Measurements from ENCODE around the gene LHB.
"Not testable (repeated sequence)": the region's sequence is repeated elsewhere in the genome, so short reads cannot be mapped to it uniquely, and the experiment has no call there.

Gene LHB

DNA sequence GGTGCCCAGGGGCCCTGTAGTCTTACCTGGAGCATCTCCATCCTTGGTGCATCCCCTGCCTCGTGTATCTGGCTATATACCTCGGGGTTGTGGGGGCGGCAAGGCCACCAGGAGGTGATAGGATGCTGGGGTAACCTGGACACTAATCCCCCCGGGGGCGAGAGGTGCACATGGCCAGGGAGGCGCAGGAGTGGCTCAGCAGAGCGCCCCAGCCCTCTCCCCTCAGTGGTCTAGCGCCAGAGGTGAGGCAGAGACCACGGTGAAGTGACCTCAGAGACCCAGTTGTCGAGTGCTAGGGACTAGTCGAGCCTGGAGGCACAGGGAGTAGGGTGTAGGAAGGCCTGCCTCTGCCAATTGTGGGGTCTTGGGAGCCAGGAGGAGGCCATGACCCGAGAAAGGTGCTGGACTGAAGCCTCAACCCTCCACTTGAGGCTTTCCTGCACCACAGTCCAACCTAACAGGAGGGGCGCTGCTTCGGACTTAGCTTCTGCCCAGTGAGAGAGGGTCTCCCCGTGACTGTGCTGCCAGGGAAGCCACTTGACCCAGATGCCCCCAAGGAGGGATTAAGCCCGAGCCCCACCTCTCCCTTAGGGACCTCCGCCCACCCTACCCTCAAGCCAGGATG, at the start of gene LHB:
Gene LHB, minus strand, starts transcription at position 51 of the 625 bp plus-strand sequence. Its CDS starts 10 bp downstream, at position 41.
- DNase-seq = no peak

DNA sequence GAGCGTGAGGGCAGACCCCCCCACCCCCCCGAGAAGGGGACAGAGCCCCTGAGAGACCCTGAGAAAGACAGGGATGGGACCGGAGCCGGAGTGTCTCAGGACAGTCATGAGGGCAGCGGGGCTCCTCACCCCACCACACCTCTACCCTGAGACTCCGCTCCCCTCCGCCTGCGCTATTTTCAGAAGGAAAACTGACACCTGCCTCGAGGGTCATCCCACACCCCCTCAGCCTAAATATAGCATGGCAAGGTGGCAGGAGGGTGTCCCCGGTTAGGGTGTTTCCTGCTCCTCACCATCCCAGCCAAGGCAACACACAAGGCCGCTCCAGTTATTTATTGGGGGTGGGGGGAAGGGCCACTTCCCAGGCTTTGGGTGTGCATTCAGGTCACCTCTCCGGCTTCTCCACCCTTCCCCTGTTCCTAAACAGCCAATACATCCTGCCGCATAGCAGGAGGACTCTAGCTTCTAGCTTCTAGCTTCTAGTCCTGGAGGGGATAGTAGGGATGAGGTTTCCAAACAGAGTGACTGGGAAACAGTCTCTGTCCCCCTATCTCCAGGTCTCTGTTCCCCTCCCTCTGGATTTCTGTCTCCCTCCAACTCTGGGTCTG, 49.1 kb upstream of the LHB start:
- DNase-seq = no peak

DNA sequence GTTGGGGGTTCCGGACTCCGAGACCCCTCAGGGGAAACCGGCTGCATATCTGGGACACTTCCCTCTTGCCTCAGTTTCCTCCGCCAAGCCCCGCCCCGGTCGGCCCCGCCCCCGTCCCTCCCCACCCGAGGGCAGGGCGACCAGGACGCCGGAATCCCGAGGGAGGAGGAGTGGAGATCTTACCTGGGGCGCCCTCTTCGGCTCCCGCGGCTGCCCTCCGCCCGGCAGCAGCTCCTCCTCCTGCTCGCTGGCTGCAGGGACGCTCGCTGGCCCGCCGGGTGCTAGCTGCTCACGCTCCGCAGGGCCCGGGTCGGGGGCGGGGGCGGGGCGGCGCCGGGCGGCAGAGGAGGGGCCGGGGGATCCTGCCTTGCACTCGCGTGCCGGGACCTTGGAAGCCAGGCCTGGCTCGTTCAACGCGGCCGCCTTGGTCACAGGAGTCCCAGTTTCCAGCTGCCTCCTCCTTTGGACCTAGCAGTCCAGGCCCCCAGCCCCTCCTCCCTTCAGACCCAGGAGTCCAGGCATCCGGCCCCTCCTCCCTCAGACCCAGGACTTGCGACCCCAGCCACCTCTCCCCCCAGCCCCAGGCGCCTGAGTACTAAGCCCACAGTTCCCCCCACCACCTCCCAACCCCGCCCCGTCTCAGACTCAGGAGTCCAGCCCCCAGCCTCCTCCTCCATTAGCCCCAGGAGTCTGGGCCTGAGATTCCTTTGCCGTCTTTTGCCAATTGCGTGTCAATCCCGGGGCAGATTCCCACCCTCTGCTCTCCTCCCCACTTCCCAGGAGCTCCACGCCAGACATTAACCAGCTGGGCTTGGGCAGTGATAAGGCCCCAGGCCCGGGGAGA, 48.1 kb upstream of the LHB start, which contains the start of gene NTF4:
Gene NTF4, minus strand, starts transcription at position 51 of the 844 bp plus-strand sequence. CDS start 2,821 bp downstream, outside the sequence.
- no peak for DNase-seq

DNA sequence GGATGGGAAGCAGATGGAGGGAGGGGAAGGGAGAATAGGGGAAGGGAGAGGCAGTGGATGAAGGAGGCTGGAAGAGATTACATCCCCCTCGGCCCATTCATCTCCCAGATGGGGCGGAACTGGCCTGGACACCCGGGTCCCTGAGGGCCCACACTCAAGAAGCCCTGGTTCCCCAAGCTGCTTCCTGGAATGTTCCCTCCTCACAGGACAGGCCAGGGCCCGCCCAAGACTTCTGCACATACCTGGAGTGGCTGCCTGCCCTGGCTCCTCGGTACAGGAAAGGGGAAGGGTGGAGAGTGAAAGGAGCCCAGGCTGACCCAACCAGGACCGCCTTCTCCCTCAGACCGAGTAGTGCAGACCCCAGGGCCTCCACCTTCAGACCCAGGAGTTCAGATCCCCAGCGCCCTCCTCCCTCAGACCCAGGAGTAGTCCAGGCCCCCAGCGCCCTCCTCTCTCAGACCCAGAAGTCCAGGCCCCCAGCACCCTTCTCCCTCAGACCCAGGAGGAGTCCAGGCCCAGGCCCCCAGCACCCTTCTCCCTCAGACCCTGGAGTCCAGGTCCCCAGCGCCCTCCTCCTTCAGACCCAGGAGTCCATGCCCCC, 47.2 kb upstream of the LHB start:
- DNase-seq = no peak

DNA sequence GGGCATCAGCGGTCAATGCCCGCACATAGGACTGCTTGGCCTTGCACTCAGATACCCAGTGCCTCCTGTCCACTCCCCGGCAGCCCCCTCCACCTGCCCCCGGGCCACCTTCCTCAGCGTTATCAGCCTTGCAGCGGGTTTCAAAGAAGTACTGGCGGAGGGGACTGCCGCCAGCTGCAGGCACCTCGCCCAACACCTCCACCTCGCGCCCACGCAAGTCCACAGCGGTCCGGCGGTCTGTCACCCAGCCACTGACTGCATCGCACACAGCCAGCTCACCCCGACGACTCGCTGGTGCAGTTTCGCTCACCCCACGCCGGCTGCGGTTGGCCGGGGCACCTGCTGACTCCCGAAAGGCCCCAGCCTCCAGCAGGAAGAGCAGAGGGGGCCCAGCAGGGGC, 44.6 kb upstream of the LHB start:
- DNase-seq = no peak

DNA sequence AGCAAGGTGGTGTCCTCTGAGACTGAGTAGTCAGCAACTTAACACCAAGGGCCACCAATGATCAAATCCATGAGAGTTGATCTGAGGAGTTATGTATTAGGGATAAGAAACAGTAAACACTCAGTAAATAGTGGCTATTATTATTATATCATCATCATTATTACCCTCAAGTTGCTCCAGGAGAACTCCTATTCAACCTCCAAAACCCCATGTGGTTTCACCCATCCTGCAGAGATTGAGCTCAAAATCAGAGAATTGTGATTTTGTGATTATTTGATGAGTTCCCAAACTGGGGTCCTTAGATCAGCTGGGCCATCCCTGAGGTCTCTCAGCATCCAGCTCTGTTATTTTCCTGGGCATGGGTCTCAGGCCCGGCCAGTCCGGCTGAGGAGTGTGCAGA, 44.1 kb upstream of the LHB start:
- DNase-seq = no peak

DNA sequence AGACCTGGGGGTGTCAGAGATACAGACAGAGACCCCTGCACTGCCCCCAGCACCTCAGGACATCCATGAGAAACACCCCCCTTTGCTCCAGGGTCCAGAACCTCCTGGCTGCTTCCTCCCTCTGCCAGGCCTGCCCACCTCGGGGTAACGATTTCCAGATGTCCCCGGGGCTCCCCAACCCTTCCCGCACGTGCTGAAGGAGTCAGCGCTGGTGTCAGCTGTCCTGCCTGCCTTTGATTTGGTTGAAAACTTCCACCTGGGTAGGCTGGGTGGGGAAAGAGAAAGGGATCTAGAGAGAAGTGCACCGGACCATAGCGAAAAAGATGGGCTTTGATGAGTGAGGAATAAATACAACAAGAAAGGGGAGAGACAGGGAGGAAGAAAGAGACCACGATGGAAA, 42.2 kb upstream of the LHB start:
- no peak for DNase-seq

DNA sequence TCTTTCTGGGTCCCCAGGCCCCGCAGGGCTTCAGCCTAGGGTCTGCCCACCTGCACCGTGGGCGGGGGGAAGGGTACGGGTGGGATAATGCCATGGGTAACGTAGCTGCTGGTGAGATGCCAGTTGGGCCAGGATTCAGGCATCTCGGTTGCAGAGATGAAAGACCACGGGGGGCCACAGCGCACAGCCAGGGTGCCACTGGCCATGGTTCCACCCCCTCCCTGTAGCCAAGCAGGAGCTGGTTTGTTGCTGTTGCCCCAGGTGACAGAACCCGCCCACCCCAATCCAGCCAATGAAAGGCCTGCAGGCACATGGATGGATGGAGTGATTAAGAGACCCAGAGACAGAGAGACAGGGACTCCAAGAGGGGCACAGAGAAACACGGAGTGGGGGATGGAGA, 41.7 kb upstream of the LHB start:
- DNase-seq = no peak

DNA sequence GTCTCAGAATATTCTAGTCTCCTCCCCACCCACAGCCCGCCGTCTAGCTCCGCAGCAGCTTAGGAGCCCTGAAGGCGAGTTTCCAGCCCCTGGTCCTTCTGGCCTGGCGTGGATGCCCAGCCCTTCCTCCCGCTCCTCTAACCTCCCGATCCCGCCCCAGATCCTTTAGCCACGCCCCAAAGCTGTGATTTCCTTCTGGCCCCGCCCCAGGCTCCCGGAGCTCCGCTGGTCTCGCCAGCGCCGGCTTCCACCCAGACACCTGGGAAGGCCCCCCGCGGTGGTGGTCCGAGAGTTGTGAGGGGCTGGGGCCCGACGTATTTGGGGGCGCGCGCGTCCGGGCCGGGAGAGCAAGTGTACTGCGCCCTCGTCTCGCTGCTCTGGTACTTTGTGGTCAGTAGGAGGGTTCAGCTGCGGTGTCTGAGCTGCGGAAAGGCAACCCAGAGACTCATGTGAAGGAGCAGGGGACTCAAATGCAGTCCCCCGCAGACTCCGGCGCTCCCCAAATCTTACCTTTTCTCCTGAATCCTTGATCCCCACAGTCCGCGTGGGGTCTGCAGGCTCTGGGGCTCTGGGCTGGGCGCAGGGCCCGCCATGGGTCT, 40.8 kb upstream of the LHB start, which contains the start of gene CGB7:
Gene CGB7, minus strand, starts transcription at position 114 of the 599 bp plus-strand sequence. CDS start 2,374 bp downstream, outside the sequence.
- peak; percentile 31 to 34 for DNase-seq

DNA sequence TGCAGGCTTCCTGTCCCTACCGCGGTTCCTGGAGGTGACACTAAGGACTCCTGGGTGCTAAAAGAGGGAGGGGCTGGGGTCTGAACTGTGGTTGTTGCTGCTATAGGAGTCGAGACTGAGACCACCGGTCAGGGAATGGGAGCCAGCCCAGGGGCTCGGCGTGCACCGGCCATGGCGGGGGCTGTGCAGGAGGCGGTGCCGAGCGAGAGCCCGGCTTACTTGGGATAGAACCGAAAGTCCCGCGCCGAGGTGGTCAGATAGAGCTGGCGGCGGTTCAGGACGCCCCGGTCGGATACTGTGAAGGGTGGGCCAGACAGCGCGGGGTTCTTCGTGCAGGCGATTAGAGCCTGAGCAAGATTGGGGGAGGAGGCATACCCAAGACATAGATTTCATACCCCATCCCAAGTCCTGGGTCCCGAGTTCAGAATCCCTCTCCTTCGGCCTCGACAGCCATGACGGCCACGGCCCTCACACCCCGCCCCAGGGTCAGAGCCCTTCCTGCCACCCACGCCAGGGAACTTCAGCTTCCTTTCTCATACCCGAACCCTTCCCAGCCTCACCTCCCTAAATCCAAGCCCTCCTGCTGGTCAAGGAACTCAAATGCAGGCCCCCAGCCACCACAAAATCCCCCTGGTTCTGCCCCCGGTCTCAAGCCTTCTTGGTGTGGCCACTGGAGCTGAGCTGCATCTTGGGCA, 40.2 kb upstream of the LHB start:
- DNase-seq = not testable (repeated sequence)

DNA sequence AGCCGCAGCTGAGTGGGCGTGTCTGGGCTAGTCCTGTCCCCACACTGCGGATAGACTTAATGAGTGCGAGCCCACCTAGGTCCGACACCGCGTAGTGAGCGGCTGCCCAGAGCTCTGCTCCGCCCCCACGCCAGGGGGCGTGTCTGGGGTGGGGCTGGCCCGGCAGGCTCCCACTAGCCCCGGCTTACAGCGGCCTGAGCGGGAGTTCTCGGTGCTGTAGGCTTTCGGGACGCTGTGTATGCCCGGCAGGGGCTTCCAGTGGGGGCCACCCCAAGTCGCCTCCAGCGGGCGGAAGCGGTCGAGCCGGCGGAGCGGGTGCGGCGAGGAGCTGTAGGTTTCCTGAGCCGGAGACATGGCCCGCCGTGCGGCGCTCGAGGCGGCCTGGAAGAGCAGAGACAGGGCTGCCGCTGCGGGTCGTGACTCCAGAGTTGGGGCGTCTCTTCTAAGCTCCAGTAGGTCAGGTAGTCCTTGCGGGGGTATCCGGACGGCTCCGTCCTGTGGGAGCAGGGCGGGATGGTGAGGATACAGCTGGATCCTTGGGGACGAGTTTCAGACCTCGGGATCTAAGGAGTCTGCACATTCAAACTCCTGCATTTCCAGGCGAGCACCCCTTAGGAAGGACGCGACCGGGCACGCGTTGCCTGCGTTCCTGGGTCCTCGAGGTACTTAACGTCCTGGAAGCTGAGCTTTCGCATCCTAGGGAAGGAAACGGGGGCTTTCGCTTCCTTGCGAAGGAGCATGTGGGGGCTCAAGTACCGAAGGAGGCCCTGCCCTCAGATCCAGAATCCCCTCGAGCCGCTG, 39.4 kb upstream of the LHB start:
- DNase-seq = peak; percentile 38 to 53

DNA sequence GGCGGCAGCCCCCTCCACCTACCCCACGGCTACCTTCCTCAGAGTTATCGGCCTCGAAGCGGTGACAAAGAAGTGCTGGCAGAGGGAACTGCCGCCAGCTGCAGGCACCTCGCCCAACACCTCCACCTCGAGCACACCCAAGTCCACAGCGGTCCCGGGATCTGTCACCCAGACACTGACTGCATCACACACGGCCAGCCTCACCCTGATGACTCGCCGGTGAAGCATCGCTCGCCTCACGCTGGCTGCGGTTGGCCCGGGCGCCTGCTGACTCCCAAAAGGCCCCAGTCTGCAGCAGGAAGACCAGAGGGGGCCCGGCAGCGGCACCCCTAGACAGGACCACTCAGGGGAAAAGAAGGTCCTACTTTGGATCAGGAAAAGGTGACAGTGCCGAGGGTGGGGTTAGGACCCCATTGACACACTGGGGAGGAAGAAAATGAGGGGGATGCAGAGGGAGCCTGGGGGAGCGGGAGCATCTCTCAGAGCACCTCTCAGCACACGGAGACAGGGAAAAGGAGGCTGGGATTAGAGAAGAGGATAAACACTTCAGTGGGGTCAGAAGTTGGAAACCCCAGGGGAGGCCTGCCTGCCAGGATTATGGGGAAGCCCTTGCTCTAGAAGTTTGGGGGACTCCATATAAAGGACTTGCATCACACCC, 33.6 kb upstream of the LHB start:
- not testable (repeated sequence) for DNase-seq

DNA sequence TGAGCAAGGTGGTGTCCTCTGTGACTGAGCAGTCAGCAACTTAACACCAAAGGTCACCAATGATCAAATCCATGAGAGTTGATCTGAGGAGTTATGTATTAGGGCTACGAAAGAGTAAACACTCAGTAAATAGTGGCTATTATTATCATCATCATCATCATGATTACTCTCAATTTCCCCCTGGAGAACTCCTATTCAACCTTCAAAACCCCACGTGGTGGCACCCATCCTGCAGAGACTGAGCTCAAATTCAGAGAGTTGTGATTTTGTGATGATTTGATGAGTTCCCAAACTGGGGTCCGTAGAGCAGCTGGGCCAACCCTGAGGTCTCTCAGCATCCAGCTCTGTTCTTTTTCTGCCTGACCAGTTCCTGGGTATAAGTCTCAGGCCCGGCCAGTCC, 32.9 kb upstream of the LHB start:
- DNase-seq = not testable (repeated sequence)

DNA sequence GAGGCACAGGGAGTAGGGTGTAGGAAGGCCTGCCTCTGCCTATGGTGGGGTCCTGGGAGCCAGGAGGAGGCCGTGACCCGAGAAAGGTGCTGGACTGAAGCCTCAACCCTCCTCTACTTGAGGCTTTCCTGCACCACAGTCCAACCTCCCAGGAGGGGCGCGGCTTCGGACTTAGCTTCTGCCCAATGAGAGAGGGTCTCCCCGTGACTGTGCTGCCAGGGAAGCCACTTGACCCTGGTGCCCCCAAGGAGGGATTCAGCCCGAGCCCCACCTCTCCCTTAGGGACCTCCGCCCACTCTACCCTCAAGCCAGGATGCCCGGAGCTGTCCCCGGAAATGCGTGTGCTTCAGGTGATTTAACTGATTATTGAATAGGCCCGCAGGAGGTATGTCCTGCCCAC, 32.1 kb upstream of the LHB start, which contains the start of gene CGB8:
Gene CGB8, minus strand, starts transcription at position 101 of the 400 bp plus-strand sequence. CDS start 372 bp downstream, outside the sequence.
- DNase-seq = not testable (repeated sequence)

DNA sequence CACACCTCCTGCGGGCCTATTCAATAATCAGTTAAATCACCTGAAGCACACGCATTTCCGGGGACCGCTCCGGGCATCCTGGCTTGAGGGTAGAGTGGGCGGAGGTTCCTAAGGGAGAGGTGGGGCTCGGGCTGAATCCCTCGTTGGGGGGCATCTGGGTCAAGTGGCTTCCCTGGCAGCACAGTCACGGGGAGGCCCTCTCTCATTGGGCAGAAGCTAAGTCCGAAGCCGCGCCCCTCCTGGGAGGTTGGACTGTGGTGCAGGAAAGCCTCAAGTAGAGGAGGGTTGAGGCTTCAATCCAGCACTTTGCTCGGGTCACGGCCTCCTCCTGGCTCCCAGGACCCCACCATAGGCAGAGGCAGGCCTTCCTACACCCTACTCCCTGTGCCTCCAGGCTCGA, 26.7 kb upstream of the LHB start, which contains the start of gene CGB5:
Gene CGB5, plus strand, starts transcription at position 301 of the 400 bp plus-strand sequence. CDS start 362 bp downstream, outside the sequence.
- not testable (repeated sequence) for DNase-seq

DNA sequence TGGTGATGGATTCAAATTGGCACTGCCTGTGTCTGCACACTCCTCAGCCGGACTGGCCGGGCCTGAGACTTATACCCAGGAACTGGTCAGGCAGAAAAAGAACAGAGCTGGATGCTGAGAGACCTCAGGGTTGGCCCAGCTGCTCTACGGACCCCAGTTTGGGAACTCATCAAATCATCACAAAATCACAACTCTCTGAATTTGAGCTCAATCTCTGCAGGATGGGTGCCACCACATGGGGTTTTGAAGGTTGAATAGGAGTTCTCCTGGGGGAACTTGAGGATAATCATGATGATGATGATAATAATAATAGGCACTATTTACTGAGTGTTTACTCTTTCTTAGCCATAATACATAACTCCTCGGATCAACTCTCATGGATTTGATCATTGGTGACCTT, 25.8 kb upstream of the LHB start:
- DNase-seq = not testable (repeated sequence)

DNA sequence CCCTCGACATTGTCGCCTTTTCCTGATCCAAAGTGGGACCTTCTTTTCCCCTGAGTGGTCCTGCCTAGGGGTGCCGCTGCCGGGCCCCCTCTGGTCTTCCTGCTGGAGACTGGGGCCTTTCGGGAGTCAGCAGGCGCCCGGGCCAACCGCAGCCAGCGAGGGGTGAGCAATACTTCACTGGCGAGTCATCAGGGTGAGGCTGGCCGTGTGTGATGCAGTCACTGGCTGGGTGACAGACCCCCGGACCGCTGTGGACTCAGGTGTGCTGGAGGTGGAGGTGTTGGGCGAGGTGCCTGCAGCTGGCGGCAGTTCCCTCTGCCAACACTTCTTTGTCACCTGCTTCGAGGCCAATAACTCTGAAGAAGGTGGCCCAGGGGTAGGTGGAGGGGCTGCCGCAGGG, 25.3 kb upstream of the LHB start:
- no peak for DNase-seq

DNA sequence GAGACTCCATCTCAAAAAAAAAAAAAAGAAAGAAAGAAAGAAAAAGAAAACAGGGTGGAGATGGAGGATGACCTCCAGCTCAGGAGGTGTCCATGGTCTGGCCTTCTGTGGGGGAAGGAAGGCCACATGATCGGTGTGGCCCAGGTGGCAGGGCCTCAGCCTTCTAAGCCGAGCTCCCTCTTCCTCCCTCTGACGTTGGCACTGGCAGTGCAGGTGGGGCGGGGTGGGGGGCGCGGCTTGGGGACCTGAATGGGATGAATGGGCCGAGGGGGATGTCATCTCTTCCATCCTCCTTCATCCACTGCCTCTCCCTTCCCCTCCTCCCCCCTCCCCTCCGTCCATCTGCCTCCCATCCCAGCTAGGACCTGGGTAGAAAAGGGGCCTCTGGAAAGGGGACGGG, 22.8 kb upstream of the LHB start:
- not testable (repeated sequence) for DNase-seq

DNA sequence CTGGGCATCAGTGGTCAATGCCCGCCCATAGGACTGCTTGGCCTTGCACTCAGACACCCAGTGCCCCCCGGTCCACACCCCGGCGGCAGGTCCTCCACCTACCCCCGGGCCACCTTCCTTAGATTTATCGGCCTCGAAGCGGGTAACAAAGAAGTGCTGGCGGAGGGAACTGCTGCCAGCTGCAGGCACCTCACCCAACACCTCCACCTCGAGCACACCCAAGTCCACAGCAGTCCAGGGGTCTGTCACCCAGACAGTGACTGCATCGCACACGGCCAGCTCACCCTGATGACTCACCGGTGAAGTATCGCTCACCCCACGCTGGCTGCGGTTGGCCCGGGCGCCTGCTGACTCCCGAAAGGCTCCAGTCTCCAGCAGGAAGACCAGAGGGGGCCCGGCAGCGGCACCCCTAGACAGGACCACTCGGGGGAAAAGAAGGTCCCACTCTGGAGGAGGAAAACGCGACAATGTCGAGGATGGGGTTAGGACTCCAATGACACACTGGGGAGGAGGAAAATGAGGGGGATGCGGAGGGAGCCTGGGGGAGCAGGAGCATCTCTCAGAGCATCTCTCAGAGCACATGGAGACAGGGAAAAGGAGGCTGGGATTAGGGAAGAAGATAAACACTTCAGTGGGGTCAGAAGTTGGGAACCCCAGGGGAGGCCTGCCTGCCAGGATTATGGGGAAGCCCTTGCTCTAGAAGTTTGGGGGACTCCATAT, 21.8 kb upstream of the LHB start:
- not testable (repeated sequence) for DNase-seq

DNA sequence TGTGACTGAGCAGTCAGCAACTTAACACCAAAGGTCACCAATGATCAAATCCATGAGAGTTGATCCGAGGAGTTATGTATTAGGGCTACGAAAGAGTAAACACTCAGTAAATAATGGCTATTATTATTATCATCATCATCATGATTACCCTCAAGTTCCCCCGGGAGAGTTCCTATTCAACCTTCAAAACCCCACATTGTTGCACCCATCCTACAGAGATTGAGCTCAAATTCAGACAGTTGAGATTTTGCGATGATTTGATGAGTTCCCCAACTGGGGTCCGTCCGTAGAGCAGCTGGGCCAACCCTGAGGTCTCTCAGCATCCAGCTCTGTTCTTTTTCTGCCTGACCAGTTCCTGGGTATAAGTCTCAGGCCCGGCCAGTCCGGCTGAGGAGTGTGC, 21.2 kb upstream of the LHB start:
- not testable (repeated sequence) for DNase-seq
